Mesendoderm (in vitro differentiated cells): ENCODE results near the gene TDRD12.
A peak's percentile ranks its signal among the peaks of the same experiment; 100 is the strongest.
"Not testable (repeated sequence)": the region's sequence is repeated elsewhere in the genome, so short reads cannot be mapped to it uniquely, and the experiment has no call there.

ENCODE experiments used
- DNase-seq: peaks from one replicate; pipeline ENCODE4 v3.0.0; 2013
- H2AK5ac ChIP-seq: 2 replicates; pipeline ENCODE4 v1.6.1; 2013; ENCODE audit warnings: low read length, inconsistent platforms
- H2BK120ac ChIP-seq: 2 replicates; pipeline ENCODE4 v1.6.1; 2013; ENCODE audit warnings: low read depth, mild to moderate bottlenecking, low read length, moderate library complexity, mixed read lengths
- H2BK15ac ChIP-seq: replicated peaks from 2 replicates; pipeline ENCODE4 v1.6.1; 2013; ENCODE audit warnings: low read depth, mild to moderate bottlenecking, moderate library complexity
- H2BK5ac ChIP-seq: 2 replicates; pipeline ENCODE4 v1.6.1; 2013; ENCODE audit warnings: low read length, inconsistent platforms
- H3K18ac ChIP-seq: 2 replicates; pipeline ENCODE4 v1.6.1; 2013; ENCODE audit warnings: mild to moderate bottlenecking, low read length, mixed read lengths
- H3K23ac ChIP-seq: one replicate; pipeline ENCODE4 v1.6.1; 2013; ENCODE audit warnings: low read length
- H3K27ac ChIP-seq: 2 replicates; pipeline ENCODE4 v1.5.1; 2013; ENCODE audit warnings: low read depth, mild to moderate bottlenecking, inconsistent platforms, low read length, moderate library complexity
- H3K27me3 ChIP-seq: 2 replicates; pipeline ENCODE4 v1.6.1; 2013; ENCODE audit warnings: low read length, control low read depth, mild to moderate bottlenecking, inconsistent platforms; ENCODE audit not compliant: insufficient read depth, poor library complexity
- H3K36me3 ChIP-seq: 2 replicates; pipeline ENCODE4 v1.6.1; 2013; ENCODE audit warnings: low read length, inconsistent platforms; ENCODE audit not compliant: control insufficient read depth, insufficient read depth
- H3K4ac ChIP-seq: one replicate; pipeline ENCODE4 v1.6.1; 2013; ENCODE audit warnings: low read depth, mild to moderate bottlenecking, low read length, moderate library complexity
- H3K4me1 ChIP-seq: 2 replicates; pipeline ENCODE4 v1.6.1; 2013; ENCODE audit warnings: low read depth, low read length, inconsistent platforms; ENCODE audit not compliant: control insufficient read depth
- H3K4me2 ChIP-seq: 2 replicates; pipeline ENCODE4 v1.6.1; 2013; ENCODE audit warnings: low read length
- H3K4me3 ChIP-seq: 2 replicates; pipeline ENCODE4 v1.5.1; 2013; ENCODE audit warnings: mild to moderate bottlenecking, low read length
- H3K56ac ChIP-seq: one replicate; pipeline ENCODE4 v1.6.1; 2013; ENCODE audit warnings: low read length
- H3K79me1 ChIP-seq: 2 replicates; pipeline ENCODE4 v1.6.1; 2013; ENCODE audit warnings: low read length, inconsistent platforms
- H3K79me2 ChIP-seq: 2 replicates; pipeline ENCODE4 v1.6.1; 2013; ENCODE audit warnings: mild to moderate bottlenecking, low read length; ENCODE audit not compliant: control insufficient read depth, insufficient read depth
- H3K9ac ChIP-seq: 2 replicates; pipeline ENCODE4 v1.6.1; 2013; ENCODE audit warnings: low read length, inconsistent platforms
- H4K5ac ChIP-seq: one replicate; pipeline ENCODE4 v1.6.1; 2013; ENCODE audit warnings: low read length
- H4K8ac ChIP-seq: one replicate; pipeline ENCODE4 v1.6.1; 2013; ENCODE audit warnings: low read depth, mild to moderate bottlenecking, control low read depth, low read length, moderate library complexity
- whole genome bisulfite sequencing: extraction: QIAGEN DNeasy Blood & Tissue Kit; methylation state at CpG from one replicate; pipeline ENCODE4 v1.1.7; 2013; ENCODE audit warnings: low lambda C conversion rate, missing lambda C conversion rate; ENCODE audit not compliant: insufficient coverage; ENCODE audit errors: extremely low coverage; 5-methylcytosine and 5-hydroxymethylcytosine counted together

The TDRD12 gene

GRCh38 chr19:32744555-32745325 lies 25.2 kb downstream of the TDRD12 start:
- no peak overlapping the region for H3K27ac ChIP-seq
- no peak overlapping the region for H3K18ac ChIP-seq
- no peak overlapping the region for H4K5ac ChIP-seq
- H2BK120ac ChIP-seq, result no peak overlapping the region
- H3K9ac ChIP-seq, result no peak overlapping the region
- no peak overlapping the region for H2AK5ac ChIP-seq
- H2BK5ac ChIP-seq, result no peak overlapping the region
- DNase-seq, result peak; percentile 2
- no peaks in the 10 kb centered on the region for H3K36me3 ChIP-seq
- H3K4me1 ChIP-seq, result no peaks in the 10 kb centered on the region
- H3K4me3 ChIP-seq, result no peak overlapping the region
- H3K79me2 ChIP-seq, result no peaks in the 10 kb centered on the region
- H3K4me2 ChIP-seq, result no peak overlapping the region
- no peak overlapping the region for H2BK15ac ChIP-seq
- no peak overlapping the region for H4K8ac ChIP-seq
- no peaks in the 10 kb centered on the region for H3K27me3 ChIP-seq
- H3K56ac ChIP-seq, result no peak overlapping the region
- H3K4ac ChIP-seq, result no peak overlapping the region
- no CpG with 5 or more reads among the region's 18 CpGs for WGBS
- H3K23ac ChIP-seq, result no peak overlapping the region
- H3K79me1 ChIP-seq, result no peaks in the 10 kb centered on the region

GRCh38 chr19:32745594-32746251 lies 26.2 kb downstream of the TDRD12 start:
- not testable (repeated sequence) for H3K4me3 ChIP-seq
- no CpG with 5 or more reads among the region's 2 CpGs for WGBS

GRCh38 chr19:32746631-32747196 lies 27.1 kb downstream of the TDRD12 start:
- H3K4me2 ChIP-seq, H3K27ac ChIP-seq, H3K79me1 ChIP-seq, H3K79me2 ChIP-seq, H3K23ac ChIP-seq, H3K36me3 ChIP-seq, H3K4me3 ChIP-seq, H2BK5ac ChIP-seq, H3K56ac ChIP-seq, H3K27me3 ChIP-seq, H2BK120ac ChIP-seq, H3K4me1 ChIP-seq, H2BK15ac ChIP-seq, H3K9ac ChIP-seq, H4K5ac ChIP-seq, H3K18ac ChIP-seq, H2AK5ac ChIP-seq, H3K4ac ChIP-seq, H4K8ac ChIP-seq: not testable (repeated sequence)
- WGBS, result no CpG with 5 or more reads among the region's 2 CpGs
- peak; percentile 11 for DNase-seq

More at GRCh38 chr19:32745594-32746251, 26.2 kb downstream of the TDRD12 start:
- H3K4me2 ChIP-seq, H3K27ac ChIP-seq, H3K27me3 ChIP-seq, H2AK5ac ChIP-seq, H4K8ac ChIP-seq, H3K9ac ChIP-seq, H2BK15ac ChIP-seq, DNase-seq, H2BK120ac ChIP-seq, H3K36me3 ChIP-seq, H3K18ac ChIP-seq, H3K56ac ChIP-seq, H3K79me2 ChIP-seq, H3K79me1 ChIP-seq, H3K23ac ChIP-seq, H3K4ac ChIP-seq, H2BK5ac ChIP-seq, H3K4me1 ChIP-seq, H4K5ac ChIP-seq: not testable (repeated sequence)

- H3K4me2 ChIP-seq, result no peak overlapping the region
- no peak overlapping the region for H2BK15ac ChIP-seq
- no CpG with 5 or more reads among the region's 5 CpGs for WGBS
- H3K18ac ChIP-seq, result no peak overlapping the region
- no peak overlapping the region for H3K4me3 ChIP-seq
- DNase-seq, result peak; percentile 35
- H3K36me3 ChIP-seq, result no peaks in the 10 kb centered on the region
- no peak overlapping the region for H3K56ac ChIP-seq
- H3K27ac ChIP-seq, result no peak overlapping the region
- no peak overlapping the region for H4K5ac ChIP-seq
- H2AK5ac ChIP-seq, result no peak overlapping the region
- H3K79me2 ChIP-seq, result no peaks in the 10 kb centered on the region
- H4K8ac ChIP-seq, result no peak overlapping the region
- H3K79me1 ChIP-seq, result no peaks in the 10 kb centered on the region
- no peaks in the 10 kb centered on the region for H3K27me3 ChIP-seq
- no peaks in the 10 kb centered on the region for H3K4me1 ChIP-seq
- H3K23ac ChIP-seq, result no peak overlapping the region
- H3K9ac ChIP-seq, result no peak overlapping the region
- no peak overlapping the region for H2BK5ac ChIP-seq
- no peak overlapping the region for H2BK120ac ChIP-seq
- no peak overlapping the region for H3K4ac ChIP-seq
These were observed 28.9 kb downstream of the TDRD12 start for GRCh38 chr19:32748497-32748896.

GRCh38 chr19:32748948-32749347 lies 29.4 kb downstream of the TDRD12 start:
- no peaks in the 10 kb centered on the region for H3K27me3 ChIP-seq
- no peak overlapping the region for H2BK5ac ChIP-seq
- no peaks in the 10 kb centered on the region for H3K79me2 ChIP-seq
- no peak overlapping the region for H3K9ac ChIP-seq
- H4K5ac ChIP-seq, result no peak overlapping the region
- no peaks in the 10 kb centered on the region for H3K36me3 ChIP-seq
- H2BK15ac ChIP-seq, result no peak overlapping the region
- no peak overlapping the region for H2BK120ac ChIP-seq
- no peak overlapping the region for H3K23ac ChIP-seq
- no peak overlapping the region for H2AK5ac ChIP-seq
- H3K4ac ChIP-seq, result no peak overlapping the region
- no peak overlapping the region for H3K56ac ChIP-seq
- no peak overlapping the region for H3K18ac ChIP-seq
- DNase-seq, result no peak
- H3K4me3 ChIP-seq, result no peak overlapping the region
- no peak overlapping the region for H4K8ac ChIP-seq
- H3K79me1 ChIP-seq, result no peaks in the 10 kb centered on the region
- no peak overlapping the region for H3K27ac ChIP-seq
- no peak overlapping the region for H3K4me2 ChIP-seq
- no CpG with 5 or more reads among the region's 3 CpGs for WGBS
- H3K4me1 ChIP-seq, result no peaks in the 10 kb centered on the region
